SU-DHL-6 (cell line): ENCODE measurements around the gene SLC14A1.

Experiments used
- CTCF ChIP-seq: fragments of 200-600 bp; sonication (generic); IDR thresholded peaks from one replicate; pipeline ENCODE4 v1.5.1; 2017; ENCODE audit warnings: antibody characterized with exemption, mild to moderate bottlenecking, low read length, moderate library complexity; ENCODE audit not compliant: insufficient read depth, poor library complexity, severe bottlenecking
- EZH2phosphoT487 ChIP-seq: fragments of 200-600 bp; sonication (generic), shearing (Covaris generic); conservative IDR thresholded peaks from 2 replicates; pipeline ENCODE4 v1.6.1; 2018; ENCODE audit warnings: mild to moderate bottlenecking, antibody characterized with exemption, low read length, moderate library complexity, mixed read lengths

- TF ChIP-seq CTCF (no peak), EZH2phosphoT487 (no peak)
Measured at GRCh38 chr18:45748501-45748900, 24.5 kb downstream of the SLC14A1 start.
